ENCODE results near the gene CNGB1. TPM values are rescaled to one million over a fixed set of nuclear protein-coding genes. Genes with fewer than 3 reads are reported as not detected.

Gene CNGB1
- total RNA-seq, 3 donors from 2014 or later (not counting 1 experiment from before 2014, with no cell fraction given): not detected

DNA sequence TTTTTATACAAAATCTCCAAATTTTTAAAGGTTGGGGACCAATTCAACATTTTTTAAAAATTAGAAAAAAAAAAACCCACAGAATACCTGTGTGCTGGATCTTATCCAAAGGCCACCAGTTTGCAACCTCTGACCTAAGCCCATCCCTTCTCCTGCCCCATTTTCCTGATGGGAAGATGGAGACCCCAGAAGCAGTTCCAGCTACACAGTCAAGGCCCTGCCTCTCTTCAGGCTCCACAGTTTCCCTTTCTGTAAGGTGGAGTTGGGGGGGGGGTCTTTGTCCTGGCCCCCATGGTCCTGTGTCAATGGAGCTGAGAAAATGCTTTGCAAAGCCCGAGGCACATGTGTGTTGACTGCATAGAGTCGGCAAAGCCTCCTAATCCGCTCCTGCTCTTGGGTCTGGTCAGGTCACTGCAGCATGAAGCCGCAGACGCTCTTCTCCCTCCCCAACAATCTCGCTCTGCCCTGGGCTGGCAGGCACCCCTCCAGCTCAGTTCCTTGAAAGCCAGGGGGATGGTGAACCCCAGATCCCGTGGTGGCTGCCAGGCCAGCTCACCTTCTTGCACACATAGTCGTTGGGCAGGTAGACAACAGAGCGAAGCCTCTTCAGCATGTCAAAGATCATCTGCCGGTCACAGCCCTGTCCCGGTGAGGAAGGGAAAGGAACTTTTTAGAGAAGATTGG lies 70.0 kb downstream of the CNGB1 start:
- no peak for DNase-seq
- Mint-ChIP-seq H3K36me3 (no peaks in the 10 kb centered on the region), H3K27ac (no peak overlapping the region), H3K27me3 (ENCODE audit: low read depth in 2 of 2) (peaks cover 0 to 6% of the 10 kb centered on the region in 2 donors), H3K4me1 (peaks cover 7 to 8% of the 10 kb centered on the region in 2 donors), H3K9me3 (no peaks in the 10 kb centered on the region), H3K4me3 (no peak overlapping the region)
- H3K4me3 ChIP-seq (ENCODE audit: low read length): no peak overlapping the region
- no peak for ATAC-seq
- H3K27ac ChIP-seq (ENCODE audit: low read length): no peak overlapping the region
- no peaks in the 10 kb centered on the region for H3K9me3 ChIP-seq (ENCODE audit: control insufficient read depth, insufficient read depth, low read length)
- TF ChIP-seq, protein P1, sequence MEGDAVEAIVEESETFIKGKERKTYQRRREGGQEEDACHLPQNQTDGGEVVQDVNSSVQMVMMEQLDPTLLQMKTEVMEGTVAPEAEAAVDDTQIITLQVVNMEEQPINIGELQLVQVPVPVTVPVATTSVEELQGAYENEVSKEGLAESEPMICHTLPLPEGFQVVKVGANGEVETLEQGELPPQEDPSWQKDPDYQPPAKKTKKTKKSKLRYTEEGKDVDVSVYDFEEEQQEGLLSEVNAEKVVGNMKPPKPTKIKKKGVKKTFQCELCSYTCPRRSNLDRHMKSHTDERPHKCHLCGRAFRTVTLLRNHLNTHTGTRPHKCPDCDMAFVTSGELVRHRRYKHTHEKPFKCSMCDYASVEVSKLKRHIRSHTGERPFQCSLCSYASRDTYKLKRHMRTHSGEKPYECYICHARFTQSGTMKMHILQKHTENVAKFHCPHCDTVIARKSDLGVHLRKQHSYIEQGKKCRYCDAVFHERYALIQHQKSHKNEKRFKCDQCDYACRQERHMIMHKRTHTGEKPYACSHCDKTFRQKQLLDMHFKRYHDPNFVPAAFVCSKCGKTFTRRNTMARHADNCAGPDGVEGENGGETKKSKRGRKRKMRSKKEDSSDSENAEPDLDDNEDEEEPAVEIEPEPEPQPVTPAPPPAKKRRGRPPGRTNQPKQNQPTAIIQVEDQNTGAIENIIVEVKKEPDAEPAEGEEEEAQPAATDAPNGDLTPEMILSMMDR (IDR thresholded peaks at IDR 0.05): no peak
- H3K27me3 ChIP-seq (ENCODE audit: control insufficient read depth, insufficient read depth, low read length): no peaks in the 10 kb centered on the region
- intact Hi-C loops (cut with micrococcal nuclease): no loop called here
- H3K4me1 ChIP-seq (ENCODE audit: control insufficient read depth, insufficient read depth, low read length): no peaks in the 10 kb centered on the region
- 88% methylated on average over 11 of the region's 11 CpGs for WGBS (ENCODE audit: insufficient coverage)
- no peaks in the 10 kb centered on the region for H3K36me3 ChIP-seq (ENCODE audit: control insufficient read depth, insufficient read depth, low read length)

DNA sequence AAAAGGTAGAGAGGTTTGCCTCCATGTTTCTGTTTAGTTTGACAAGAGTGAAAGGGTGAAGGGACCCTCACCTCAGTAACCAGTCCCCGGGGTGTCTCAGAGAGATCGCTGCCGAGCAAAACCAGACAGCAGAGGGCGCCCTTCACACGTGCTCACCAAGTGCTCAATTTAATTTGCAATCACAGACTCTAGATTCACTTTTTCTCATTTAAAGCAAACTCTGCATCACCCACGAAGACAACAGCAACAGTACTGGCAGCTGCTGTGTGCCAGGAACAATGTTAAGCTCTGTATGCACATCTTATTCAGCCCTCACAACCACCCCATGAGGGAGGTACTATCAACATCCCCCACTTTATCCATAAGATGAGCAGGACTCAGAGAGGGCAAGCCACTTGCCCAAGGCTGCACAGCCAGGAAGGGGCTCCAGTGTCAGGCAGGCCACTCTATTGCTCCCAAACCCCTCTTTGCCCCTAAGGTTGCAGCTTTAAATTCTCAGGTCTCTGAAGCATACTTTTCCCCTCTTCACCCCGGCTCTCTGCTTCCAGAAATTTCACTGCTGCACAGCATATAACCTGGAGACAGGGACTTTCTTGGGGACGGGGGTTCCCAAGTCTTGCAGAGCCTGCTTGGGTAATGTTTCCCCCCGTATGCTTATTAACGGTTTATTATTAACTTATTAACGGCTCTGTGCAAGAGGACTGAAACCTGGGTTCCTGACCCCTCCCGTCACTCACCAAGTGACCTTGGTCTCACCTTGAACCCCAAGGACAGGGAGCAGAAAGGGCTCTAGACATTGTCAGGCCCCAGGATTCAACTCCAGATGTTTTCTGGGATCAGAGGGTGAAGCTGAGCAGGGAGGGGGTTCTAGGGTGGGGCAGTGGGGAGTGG lies 70.9 kb downstream of the CNGB1 start:
- no peak overlapping the region for H3K4me3 ChIP-seq (ENCODE audit: low read length)
- H3K9me3 Mint-ChIP-seq: no peaks in the 10 kb centered on the region
- TF ChIP-seq, protein P1 (IDR thresholded peaks at IDR 0.05): peak; percentile 87
- H3K36me3 ChIP-seq (ENCODE audit: control insufficient read depth, insufficient read depth, low read length): no peaks in the 10 kb centered on the region
- WGBS (ENCODE audit: insufficient coverage): 44% methylated on average over 12 of the region's 12 CpGs
- H3K4me1 ChIP-seq (ENCODE audit: control insufficient read depth, insufficient read depth, low read length): no peaks in the 10 kb centered on the region
- DNase-seq (peak; percentile 70 to 89), ATAC-seq (peak; percentile 75 to 92 (median 82))
- H3K27me3 Mint-ChIP-seq (ENCODE audit: low read depth in 2 of 2): peaks cover 0 to 6% of the 10 kb centered on the region in 2 donors
- H3K4me3 Mint-ChIP-seq: no peak overlapping the region
- no peak overlapping the region for H3K27ac ChIP-seq (ENCODE audit: low read length)
- H3K4me1 Mint-ChIP-seq: peaks cover 7 to 8% of the 10 kb centered on the region in 2 donors
- peak overlapping the region in 1 of 2 donors; percentile 29 for H3K27ac Mint-ChIP-seq
- H3K9me3 ChIP-seq (ENCODE audit: control insufficient read depth, insufficient read depth, low read length): no peaks in the 10 kb centered on the region
- intact Hi-C loops (cut with micrococcal nuclease): loop anchor here (1.0 to 10.0 kb wide), 6 partner anchors 95 to 325 kb away; partner anchors contain the start of genes CFAP20 and KIFC3
- H3K36me3 Mint-ChIP-seq: no peaks in the 10 kb centered on the region
- no peaks in the 10 kb centered on the region for H3K27me3 ChIP-seq (ENCODE audit: control insufficient read depth, insufficient read depth, low read length)

DNA sequence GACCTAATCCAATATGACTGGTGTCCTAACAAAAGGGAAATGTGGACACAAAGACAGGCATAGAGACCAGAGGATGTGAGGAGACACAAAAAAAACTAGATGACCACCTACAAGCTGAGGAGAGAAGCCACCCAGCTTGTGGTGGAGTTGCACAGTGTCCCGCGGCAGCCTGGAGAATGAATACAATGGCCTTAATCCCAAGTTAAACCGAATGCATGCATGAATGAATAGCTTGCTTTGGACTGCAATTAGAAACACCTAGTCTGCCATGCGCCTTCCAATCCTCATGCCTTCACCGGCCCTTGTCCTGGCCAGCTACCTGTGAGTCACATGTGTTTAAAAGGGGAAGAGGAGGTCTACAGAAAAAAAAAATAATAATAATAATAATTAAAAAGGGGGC lies 72.0 kb downstream of the CNGB1 start:
- Mint-ChIP-seq H3K4me1 (peaks cover 12 to 14% of the 10 kb centered on the region in 2 donors), H3K4me3 (no peak overlapping the region), H3K27me3 (ENCODE audit: low read depth in 2 of 2) (peaks cover 0 to 6% of the 10 kb centered on the region in 2 donors), H3K36me3 (no peaks in the 10 kb centered on the region), H3K9me3 (no peaks in the 10 kb centered on the region), H3K27ac (no peak overlapping the region)
- WGBS (ENCODE audit: insufficient coverage): 94% methylated on average over 4 of the region's 5 CpGs
- no peak overlapping the region for H3K27ac ChIP-seq (ENCODE audit: low read length)
- H3K27me3 ChIP-seq (ENCODE audit: control insufficient read depth, insufficient read depth, low read length): no peaks in the 10 kb centered on the region
- H3K4me1 ChIP-seq (ENCODE audit: control insufficient read depth, insufficient read depth, low read length): no peaks in the 10 kb centered on the region
- no peak overlapping the region for H3K4me3 ChIP-seq (ENCODE audit: low read length)
- intact Hi-C loops (cut with micrococcal nuclease): loop anchor here (1.0 to 10.0 kb wide), 6 partner anchors 94 to 324 kb away; partner anchors contain the start of genes CFAP20 and KIFC3
- ATAC-seq (no peak), DNase-seq (no peak)
- no peaks in the 10 kb centered on the region for H3K9me3 ChIP-seq (ENCODE audit: control insufficient read depth, insufficient read depth, low read length)
- TF ChIP-seq, protein P1 (IDR thresholded peaks at IDR 0.05): no peak
- no peaks in the 10 kb centered on the region for H3K36me3 ChIP-seq (ENCODE audit: control insufficient read depth, insufficient read depth, low read length)

Measured in natural killer cell (primary cell).